GM21528 (cell line): ENCODE results near the gene MAP4K1.
"Not testable (repeated sequence)": the region's sequence is repeated elsewhere in the genome, so short reads cannot be mapped to it uniquely, and the experiment has no call there.

ENCODE experiments used
- ATAC-seq: cut with Tn5 transposase; IDR thresholded peaks from one replicate; pipeline ENCODE4 v1.9.1; 2021; ENCODE audit warnings: mild to moderate bottlenecking, moderate library complexity; ENCODE audit not compliant: unreplicated experiment, low FRiP score

The MAP4K1 gene

DNA sequence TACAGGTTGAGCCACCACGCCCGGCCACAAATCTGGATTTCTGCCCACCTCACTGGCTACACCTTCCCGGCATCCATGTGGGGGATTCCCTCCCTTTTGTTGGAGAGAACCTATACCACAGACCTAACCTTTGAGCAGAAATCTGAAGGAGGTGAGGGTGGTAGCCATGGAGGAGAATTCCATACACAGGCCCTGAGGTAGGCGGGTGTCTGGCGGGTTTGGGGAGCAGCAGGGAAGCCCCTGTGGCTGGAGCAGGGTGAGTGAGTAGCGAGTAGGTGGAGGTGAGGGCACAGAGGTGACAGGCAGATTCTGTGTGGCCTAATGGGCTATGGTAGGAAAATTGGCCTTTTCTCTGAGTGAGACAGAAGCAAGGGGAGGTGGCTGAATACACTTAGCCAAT, 11.8 kb upstream of the MAP4K1 start:
- ATAC-seq = no peak

DNA sequence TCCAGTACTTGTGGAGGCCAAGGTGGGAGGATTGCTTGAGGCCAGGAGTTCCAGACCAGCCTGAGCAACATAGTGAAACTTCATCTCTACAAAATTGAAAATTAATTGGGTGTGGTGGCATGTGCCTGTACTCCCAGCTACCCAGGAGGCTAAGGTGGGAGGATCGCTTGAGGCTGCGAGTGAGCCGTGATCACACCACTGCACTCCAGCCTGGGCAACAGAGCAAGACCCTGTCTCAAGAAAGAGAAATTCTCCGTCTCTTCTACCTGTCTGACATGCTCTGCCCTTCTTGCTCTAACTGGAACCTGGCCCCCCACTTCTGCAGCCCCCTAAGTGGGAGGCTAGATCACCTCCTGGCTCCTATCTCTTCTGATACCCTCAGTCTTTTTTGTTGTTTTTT, 8.6 kb upstream of the MAP4K1 start:
- ATAC-seq = no peak

DNA sequence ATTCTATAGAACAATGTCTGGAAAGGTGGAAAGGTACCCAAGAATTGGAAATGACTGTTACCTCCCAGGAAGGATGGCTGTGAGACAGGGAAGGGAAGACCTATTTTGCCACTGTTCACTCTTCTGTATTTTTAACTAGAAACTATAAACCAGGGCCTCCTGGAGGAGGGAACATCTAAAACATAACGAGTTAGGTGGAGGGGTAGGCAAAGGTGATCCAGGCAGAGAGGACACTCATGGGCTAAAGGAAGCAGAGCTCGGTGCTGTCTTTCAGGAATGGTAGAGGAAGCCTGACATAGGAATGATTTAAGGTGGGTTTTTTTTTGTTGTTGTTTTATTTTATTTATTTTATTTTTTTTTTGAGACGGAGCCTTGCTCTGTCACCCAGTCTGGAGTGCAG, 7.1 kb upstream of the MAP4K1 start:
- no peak for ATAC-seq

DNA sequence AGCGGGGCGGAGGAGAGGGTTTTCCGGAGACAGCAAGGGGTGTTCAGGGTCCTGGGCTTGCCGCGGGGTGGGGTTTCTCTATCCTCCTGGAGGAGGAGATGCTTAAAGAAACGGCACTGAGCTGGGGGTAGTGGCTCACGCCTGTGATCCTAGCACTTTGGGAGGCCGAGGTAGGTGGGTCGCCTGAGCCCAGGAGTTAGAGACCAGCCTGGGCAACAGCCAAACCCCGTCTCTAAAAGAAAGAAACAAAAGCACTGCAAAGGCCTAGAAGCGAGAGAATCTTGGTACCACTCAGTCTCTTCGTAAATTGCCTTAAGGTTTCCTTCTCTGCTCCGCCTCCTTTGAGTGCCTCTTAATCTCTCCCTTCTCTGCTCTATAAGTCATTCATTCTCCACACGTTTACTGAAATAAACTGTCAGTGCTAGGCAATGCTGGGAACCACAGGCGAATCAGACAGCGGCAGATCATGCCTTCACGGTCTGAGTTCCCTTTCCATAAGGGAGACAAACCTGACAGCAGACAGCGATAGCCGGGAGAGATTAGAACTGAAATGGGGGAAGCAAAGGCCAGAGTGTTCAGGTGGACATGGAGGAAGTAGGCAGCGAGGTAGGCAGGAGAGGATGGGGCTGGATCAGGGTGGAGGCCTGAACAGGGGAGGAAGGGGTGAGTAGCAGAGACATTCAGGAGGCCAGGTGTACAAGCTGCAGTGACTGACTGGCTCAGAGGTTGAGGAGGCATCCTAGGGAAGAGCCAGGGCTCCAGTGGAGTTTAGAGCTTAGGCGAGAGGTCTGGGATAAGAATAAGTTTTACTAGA, 1.8 kb upstream of the MAP4K1 start:
- ATAC-seq = no peak

DNA sequence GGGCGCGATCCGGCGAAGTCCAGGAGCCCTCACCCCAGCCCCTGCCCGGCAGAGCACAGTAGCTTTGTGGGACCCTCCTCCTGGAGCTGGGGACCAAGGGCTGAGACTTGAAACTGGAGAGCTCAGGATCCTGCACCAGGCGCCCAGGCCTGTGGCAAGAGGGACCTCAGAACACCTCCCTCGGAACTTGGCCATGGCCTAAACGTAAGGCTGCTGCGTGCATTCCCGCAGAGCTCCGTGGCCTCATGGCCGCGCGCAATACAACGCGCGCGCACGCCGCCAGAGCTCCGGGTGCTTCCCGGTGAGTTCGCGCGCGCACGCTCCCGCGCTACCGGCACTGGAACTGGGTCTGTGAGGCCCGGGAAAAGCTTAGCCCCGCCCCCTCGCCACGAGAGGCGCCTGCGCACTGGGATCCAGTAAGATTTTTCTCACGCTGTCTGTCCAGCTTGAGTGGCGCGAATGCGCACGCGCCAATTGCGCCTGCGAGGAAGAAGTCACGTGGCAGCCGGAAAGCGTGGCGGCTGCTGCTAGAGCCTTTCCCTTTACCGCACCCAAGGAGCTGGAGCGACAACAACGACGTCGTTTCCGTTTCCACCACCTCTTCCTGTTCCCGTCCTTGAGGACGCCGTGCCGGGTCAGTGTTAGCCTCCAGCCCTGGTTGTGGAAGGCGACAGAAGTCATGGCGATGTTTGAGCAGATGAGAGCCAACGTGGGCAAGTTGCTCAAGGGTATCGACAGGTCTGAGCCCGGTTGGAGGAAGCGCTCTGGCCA, 1.0 kb upstream of the MAP4K1 start, which contains the start of gene EIF3K:
Gene EIF3K, plus strand, starts transcription at position 599 of the 771 bp plus-strand sequence. Its CDS starts 81 bp downstream, at position 680.
- ATAC-seq = peak; percentile 71

DNA sequence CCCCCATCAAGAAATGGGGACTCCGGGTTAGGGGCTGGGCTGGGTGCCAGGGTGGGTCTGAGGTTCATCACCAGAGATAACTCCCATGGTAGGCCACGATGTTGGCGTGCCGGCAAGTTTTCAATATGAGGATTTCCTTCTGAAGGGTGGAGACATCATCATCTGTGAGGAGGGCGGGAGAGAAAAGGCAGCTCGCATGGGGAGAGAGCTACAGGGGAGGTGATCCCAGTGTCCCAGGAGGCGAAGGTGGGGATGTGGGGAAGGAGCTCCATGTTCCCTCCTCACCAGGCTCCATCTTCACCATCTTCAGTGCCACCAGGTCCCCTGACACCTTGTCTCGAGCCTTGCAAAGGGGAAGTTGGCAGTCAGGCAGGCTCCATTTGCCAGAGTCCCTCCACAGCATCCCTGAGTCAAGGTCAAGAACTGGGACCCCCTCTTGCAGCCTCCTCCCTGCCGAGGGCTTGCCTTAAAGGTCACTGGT, 430 bp downstream of the MAP4K1 start:
- no peak for ATAC-seq

DNA sequence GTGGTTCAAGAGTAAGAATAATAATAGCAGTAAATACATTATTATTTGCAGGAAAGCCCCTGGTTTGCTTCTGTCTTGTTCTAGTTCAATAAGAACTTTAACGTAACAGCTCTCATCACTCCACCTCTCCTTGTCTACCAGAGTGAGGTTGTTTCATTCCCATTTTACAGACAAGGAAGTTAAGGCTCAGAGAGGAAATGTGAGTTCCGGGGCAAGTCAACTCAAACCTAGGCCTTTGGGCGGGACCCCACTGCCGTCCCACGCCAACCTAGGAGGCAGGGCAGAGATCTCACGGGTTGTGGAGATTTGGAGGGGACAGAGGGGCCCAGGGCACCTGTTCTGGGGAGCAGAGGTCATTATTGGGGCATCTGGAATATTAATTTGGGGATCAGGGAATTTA, 1.5 kb downstream of the MAP4K1 start:
- no peak for ATAC-seq

DNA sequence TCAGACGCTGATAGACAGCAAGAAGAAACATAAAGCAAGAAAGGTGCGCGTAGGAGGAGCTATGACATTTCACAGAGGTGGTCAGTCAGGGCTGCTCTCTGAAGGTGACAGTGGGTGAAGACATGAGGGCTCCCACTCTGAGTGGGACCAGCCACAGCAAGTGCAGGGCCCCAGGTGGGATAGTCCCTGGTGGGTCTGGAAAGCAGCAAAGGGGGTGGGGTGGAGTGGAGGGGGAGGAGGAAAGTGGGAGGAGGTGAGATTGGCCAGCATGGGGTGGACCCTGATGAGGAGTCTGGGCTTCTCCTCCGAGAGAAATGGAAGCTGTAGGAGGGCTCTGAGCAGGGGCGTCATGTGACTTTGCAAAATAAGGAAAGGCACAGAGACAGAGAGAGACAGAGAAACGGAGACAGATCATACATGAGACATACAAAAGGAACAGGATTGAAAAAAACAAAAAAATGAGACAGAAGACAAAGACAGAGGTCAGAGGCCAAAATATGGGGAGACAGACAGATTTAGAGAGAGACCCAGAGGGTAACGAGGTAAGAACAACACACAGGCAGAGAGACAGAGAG, 2.7 kb downstream of the MAP4K1 start:
- no peak for ATAC-seq

DNA sequence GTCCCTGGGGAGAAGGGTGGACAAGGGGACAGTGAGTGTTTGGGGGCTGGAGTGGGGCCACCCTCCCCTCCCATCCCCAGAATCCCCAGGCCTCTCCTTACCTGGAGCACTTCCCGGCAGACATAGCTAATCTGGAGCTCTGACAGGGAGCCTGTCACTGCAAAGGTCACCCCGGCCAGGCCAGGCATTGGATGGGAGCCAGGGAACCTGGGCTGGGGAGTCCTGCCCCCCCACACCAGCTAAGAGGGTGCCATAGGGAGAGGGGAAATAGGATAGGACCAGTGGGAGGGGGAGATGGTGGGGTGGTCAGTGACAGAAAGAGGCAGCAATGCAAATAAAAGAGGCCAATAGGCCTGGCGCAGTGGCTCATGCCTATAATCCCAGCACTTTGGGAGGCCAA, 3.5 kb downstream of the MAP4K1 start:
- no peak for ATAC-seq

DNA sequence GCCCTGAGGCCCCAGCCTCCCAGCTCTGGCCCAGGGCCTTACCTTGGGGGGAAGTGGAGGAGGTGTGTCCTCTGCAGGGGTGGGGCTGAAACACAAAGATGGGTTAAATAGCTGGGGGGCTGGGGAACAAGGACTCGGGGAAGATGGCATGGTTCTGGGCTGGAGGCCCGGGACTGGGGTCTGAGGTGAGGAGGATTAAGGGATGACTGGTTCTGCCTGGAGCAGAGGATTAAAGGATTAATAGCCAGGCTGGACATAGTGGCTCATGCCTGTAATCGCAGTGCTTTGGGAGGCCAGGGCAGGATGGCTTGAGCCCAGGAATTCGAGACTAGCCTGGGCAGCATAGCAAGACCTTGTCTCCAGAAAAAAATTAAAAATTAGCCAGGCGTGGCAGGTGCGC, 11.6 kb downstream of the MAP4K1 start:
- ATAC-seq = no peak

DNA sequence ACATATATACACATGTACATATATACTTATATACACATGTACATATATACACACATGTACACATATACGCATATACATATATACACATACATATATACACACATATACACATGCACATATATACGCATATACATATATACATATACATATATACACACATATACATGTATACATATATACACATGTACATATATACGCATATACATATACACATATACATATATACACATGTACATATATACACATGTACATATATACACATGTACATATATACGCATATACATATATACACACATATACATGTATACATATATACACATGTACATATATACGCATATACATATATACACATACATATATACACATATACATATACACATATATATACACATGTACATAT, 14.9 kb downstream of the MAP4K1 start:
- not testable (repeated sequence) for ATAC-seq

DNA sequence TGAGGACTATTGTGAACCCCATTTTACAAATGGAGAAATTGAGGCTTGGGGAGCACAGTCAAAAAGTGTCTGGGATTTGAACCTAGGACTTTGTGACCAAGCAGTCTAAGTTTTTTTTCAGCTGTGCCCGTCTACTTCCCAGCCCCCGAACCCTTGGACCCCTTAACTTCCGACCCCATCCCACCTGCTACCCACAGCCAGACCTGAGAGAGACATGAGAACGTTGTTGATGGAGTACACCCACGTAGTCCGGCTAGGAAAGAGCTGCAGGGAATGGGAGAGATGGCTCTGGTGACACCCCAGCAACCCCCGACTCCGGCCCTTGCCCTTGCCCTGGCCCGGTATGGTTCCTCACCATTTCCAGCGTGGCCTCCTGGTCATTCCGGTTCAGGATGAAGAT, 18.0 kb downstream of the MAP4K1 start:
- ATAC-seq = no peak

DNA sequence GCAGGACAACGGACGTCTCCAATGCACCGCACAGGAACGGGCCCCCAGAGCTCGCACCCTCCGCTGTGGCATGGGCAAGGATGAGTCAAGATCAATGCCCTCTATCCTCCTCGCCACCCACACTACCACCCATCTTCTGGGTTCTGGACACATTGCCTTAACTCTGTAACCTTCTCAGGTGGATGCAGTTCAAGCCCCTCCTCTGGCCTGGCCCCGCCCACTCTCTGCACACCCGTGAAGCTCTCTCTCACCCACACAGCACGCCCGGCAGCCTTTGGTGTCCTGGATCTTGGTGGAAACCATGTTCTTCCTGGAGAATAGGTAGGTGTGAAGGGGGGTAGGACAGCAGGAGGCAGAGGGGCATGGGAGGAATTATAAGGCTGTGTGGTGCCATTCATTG, 20.7 kb downstream of the MAP4K1 start:
- ATAC-seq = no peak

DNA sequence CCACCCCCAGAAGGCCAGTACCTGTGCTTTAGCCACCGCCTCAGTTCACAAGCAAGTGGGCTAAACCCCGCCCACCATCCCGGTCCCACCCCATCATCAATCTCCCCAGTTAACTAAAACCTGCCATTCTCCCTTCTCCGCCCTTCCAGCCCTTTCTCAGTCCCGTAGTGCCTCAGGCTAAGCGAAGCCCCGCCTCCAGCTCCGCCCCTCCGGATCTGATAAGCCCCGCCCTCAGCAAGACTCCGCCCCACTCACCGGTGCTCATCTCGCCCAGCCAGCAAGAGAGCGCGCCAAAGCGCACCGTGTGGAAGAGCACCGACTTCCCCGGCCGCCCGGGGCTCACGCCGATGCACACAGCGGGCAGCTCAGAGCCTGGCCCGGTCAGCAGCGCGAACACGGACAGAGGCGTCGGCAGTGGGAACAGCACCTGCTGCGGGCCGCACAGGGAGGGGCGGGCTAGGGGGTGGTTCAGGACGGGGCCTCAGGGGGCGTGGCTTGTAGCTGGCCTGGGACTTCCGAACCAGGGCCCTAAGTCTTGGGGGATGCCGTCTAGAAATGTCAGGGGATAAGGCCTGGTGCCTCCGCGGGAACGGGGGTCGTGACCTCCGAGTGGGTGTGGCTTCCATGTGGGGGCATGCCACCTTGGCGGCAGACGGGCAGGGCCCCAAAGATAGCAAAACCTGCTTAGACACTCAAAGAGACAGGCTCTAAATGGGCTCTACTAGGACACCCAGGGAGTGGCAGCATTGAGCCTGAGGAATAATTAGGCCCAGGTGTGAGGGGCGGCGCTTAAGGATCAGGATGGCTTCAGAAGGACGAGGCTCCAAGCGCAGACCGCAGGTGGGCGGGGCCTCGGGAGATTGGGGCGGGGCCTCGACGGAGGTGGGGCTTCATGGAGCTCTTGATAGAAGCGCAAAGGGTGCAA, 21.4 kb downstream of the MAP4K1 start:
- ATAC-seq = no peak

DNA sequence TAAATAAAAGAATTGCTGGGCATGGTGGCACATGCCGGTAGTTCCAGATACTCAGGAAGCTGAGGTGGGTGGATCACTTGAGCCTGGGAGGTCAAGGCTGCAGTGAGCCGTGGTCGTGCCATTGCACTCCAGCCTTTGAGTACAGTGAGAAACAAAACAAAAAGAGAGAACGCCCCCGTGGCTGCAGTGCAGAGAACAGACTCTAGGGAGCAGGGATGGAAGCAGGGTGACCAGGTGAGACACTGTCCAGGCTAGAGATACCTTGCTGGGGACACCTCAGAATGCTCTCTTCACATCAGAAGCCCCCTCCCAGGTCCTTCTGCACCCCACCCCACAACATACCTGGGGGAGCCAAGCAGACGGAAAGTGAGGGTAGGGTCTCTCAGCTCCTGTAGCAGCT, 24.8 kb downstream of the MAP4K1 start:
- ATAC-seq = no peak

DNA sequence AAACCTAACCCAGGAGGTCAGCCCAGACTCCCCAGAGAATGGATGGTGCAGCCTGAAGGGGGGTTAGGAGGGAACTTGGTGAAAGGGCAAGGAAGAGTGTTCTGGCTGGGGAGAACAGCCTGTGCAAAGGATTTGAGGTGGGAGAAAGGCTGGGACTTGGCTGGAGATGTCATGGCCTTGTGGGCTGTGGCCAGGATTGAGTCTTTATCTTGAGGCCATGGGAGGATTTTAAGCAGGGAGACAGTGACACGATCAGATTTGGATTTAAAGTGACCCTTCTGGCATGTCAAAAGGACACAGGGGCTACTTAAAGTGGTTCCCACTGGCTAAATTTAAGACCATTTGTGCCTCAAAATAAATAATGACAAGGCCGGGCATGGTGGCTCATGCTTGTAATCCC, 29.7 kb downstream of the MAP4K1 start:
- no peak for ATAC-seq

DNA sequence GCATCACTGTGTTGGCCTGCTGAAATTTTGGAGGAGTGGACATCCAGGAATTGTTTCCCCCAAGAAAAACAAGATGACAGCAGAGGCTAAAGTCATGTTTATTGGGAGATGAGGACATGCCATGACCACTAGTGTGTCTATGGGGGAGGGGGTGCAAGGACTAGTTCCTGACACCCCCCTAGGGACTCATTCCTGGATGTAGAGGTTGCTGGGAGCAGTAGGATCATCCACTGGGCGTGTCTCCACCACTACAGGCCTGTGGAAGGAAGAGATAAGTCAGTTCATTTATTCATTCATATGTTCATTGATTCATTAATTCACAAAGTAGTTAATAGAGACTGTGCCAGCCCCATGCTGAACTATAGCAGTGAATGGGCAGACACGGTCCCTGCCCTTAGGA, 30.2 kb downstream of the MAP4K1 start:
- no peak for ATAC-seq

DNA sequence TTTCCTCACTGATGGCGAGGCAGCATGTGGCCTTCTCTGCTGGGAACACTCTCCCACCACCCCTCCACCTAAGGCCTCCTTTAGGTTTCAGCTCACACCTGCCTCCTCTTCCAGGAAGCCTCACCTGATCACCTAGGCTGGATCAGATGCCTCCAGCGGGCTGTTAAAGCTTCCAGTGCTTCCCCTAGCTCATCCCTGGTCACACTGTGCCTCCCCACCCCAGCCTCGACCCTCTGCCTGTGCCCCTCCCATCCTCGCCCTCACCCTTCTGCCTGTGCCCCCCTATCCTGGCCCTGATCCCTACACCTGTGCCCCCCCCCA, 33.8 kb downstream of the MAP4K1 start:
- no peak for ATAC-seq

DNA sequence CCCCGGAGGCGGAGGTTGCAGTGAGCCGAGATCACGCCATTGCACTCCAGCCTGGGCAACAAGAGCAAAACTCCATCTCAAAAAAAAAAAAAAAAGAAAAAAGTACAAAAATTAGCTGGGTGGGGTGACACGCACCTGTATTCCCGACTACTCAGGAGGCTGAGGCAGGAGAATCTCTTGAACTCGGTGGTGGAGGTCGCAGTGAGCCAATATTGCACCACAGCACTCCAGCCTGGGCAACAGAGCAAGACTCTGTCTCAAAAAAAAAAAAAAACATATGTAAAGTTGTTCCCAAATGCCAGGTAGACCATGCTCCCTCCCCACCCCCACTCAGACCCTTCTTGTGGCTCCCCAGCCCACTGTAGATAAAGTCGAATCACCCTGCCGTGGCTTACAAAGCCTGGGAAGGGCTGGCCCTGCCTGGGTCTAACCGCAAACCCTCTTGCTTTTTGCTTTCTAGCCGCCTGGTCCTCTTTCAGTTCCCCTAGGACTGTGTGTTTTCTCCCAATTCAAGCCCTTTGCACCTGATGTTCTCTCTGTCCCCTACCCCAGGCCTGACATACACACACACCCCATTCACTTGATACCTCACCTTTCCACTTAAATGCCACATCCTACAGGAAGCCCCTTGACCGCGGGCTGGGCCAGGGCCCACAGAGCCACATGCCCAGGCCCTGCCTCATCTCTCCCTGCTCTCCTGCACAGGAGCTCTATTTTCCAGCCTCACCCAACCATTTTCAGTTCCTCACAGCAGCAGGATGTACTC, 34.4 kb downstream of the MAP4K1 start:
- ATAC-seq = peak; percentile 70

DNA sequence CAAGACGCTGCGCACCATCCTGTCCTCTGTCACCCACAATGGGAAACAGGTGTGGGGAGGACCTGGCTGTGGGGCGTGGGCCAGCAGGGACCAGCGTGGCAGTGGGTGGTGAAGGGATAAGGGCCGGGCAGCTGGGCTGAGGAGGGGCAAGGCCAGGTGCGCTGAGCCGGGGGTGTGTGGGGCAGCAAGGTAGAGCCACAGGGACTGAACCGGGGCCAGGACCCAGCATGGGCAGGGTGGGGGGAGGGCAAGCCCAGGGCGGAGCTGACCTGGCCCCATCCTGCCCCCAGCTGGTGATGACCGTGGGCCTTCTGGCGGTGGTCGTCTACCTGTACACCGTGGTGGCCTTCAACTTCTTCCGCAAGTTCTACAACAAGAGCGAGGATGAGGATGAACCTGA, 37.7 kb downstream of the MAP4K1 start:
- no peak for ATAC-seq
